ENCODE data around the gene ABTB2.

The ABTB2 gene

DNA sequence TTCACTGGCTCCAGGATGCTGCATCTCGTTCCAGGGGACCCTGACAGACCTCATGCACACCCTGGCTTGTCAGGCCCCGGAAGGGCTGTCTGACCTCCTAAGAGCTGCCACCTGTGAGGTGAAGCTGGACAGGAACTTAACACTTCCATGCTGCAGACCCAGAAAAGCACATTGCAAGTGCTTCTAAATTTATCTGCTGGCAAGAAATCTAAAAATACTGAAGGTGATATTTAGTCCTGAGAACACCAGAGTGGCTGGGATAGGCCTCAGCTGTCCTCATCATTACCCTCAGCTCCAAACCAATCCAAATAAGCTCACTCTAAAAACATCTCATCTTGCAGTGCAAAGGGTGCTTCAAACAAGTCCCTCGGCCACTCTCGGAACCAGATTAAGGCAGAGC, 46.7 kb downstream of the ABTB2 start:
- DNase-seq = no peak

DNA sequence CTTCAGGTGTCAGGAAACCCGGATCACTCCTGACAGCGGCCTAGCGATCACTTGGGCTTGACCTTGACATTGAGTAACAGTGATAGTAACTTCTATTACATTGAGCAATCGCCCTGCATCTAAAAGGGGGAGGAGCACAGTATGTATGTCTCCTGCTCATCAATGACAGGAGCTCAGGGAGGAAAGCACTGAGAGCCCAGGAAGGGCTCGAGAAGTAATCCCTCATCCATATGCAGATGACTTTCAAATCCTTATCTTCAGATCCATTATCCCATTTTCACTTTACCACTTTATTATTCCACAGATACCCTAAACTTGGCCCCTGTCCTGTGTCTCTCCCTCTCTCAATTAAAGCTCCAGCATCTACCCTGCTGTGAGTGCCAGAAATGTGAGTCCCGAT, 47.8 kb downstream of the ABTB2 start:
- DNase-seq = no peak

DNA sequence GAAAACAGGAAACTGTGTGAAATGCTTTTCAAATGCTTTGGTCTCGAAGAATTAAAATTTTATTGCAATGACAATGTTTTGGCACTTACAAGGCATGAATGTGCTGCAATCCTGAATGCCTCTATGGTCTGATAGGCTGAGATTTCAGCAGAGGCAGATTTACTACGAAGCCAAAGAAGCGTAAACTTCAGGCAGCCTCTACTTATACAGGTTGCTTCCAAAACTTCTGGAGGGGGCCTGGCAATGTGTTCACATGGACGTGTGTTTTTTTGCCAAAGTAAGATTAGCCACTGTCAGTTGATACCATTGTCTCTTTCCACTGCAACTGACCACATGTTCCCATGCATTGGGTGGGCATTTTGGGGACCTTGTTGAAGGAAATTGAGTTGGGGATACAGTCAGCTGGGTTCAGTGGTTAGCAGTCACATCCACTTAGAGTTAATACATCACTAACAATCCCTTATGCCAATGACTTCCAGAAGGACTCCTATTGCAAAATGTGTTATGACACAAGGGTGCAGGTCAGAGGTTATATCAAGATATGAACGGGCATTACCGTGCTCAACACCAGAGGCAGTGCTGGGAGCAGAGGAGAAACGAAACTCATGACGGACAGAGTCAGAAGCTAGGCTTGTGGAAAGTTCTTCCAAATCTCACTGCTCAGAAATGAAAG, 48.8 kb downstream of the ABTB2 start:
- no peak for DNase-seq

DNA sequence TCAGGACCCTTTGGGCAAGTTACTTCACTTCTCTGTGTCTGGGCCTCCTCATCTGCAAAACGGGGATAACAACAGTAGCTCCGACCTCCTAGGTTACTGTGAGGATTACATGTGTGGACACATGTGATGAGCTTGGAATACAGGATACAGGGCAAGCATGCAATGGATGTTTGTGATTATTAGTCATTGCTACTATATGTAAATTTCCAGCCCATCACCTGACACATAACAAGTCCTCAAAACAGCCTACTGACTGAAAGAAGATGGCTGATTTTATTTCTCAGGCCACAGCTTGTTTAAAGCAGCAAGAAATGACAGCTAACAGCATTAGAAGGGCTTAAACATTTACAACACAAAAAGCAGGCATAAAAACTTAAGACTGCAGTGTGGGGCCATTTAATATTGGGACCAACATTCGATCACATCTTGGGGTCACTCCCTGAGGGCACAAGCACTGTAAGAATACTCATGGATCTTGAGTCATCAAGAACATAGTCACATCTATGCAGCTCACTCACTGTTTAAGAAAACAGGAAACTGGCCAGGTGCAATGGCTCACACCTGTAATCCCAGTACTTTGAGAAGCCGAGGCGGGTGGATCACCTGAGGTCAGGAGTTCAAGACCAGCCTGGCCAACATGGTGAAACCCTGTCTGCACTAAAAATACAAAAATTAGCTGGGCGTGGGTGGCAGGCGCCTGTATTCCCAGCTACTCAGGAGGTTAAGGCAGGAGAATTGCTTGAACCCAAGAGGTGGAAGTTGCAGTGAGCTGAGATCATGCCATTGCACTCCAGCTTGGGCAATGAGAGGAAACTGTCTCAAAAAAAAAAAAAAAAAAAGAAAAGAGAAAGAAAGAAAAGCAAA, 49.5 kb downstream of the ABTB2 start:
- DNase-seq = no peak

DNA sequence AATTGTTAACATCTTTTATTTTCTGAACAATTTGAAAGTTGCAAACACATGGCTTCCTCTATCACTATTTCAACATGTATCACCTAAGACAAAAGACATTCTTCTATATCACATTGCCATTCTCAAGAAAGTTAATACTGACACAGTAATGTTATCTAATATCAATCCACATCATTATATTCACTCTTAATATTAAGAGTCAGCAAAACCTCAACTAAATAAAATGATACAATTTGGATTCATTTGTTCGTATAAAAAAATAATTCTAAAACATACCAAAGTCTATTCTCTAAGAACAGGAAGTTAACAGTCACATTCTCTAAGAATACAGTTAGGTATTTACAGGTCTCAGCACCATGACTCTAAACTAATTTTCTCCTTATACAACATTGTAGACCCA, 52.0 kb downstream of the ABTB2 start:
- DNase-seq = no peak

DNA sequence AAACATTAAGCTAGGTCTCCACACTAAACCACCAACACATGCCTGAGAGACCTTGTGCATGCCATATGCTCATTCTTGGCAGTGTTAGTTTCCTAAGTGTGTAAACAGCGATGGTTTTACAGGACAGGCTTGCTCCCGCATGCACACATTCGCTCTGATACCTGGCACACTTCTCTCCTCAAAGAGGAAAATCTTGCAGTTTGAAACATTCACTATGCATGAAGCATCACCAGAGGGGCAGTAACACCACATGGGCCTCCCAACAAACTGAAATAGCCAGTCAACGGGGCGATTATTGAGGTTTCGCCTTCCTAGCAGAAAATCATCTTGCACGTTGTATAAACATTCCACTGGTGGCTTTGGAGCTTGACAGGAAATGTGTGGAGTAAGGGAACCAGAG, 52.6 kb downstream of the ABTB2 start:
- DNase-seq = no peak

DNA sequence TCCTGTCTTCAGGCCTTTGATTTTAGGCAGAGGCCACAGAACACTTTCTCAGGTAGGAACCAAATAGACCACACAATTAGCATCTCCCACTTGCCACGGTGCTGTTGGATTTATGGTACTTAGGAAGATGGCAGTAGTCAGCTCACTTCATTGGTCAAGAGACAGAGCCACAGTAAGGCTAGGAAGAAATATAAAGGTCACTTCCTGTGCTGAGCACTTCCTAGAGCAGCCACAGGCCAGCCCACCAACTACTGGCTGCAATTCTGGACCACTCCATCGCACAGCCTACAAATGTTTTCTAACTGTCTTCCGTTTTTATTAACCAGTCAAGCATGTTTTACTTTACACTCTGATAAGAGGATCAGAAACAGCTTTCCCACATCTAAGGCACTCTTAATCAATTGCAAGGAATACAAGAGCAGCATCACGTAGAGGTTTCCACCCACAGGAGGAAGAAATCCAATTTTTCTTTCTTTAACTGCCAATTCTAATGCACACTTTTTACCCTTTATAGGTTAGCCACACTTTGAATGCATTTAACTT, 54.7 kb downstream of the ABTB2 start:
- no peak for DNase-seq

DNA sequence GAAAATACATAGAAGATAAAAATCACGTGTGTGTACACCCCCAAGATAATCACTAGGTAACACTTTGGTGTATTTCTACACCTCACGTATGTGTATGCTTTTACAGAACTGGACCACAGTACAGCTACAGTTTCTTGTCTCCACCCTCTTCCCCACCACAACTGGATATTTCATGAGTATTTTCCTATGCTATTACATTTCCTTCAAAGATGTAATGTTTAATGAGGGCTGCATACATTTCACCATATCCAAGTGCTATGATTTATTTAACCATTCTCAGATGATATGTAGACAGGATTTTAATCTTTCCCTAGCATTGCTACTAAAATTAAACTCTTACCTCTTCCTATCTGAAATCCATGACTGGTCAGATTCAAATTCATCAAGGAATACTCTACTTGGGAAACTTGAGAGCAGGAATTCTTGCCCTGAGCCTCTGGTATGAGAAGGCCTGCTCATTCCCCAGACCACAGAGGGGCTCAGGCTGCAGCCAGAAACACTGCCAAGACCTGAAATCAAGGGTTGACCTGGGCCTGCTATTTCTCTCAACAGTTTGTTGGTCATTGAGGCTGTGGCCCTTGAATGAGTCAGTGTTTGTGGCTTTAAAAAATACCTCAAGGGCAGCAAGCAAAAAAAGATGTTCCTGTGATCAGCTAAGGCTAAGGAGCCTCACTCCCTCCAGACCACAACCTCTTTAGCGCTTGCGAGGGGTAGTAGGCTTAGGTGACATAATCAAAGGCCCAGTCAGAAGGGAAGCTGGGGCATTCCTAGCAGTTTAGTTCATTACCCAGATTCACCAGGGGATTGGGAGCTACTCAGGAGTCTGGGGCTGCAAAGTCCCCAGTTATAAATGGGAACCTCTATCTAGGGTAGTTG, 55.5 kb downstream of the ABTB2 start:
- DNase-seq = no peak

DNA sequence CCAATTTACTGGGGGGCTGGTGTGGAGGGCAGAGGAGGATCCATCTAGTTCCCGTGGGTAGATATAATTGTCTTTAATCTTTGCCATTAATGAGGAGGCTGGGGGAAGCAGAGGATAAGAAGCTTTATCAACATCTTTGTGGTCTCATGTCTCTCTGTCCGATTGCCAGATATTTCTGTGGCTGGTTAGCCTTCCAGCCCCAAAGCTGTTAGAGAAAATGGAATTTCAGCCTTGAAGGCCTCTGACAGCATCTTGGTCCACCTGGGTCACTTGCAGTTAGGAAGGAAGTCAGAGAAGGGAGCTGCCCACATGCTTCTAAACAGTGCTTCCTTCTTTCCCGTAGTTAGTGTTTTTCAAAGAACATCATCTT, 56.9 kb downstream of the ABTB2 start:
- DNase-seq = no peak

DNA sequence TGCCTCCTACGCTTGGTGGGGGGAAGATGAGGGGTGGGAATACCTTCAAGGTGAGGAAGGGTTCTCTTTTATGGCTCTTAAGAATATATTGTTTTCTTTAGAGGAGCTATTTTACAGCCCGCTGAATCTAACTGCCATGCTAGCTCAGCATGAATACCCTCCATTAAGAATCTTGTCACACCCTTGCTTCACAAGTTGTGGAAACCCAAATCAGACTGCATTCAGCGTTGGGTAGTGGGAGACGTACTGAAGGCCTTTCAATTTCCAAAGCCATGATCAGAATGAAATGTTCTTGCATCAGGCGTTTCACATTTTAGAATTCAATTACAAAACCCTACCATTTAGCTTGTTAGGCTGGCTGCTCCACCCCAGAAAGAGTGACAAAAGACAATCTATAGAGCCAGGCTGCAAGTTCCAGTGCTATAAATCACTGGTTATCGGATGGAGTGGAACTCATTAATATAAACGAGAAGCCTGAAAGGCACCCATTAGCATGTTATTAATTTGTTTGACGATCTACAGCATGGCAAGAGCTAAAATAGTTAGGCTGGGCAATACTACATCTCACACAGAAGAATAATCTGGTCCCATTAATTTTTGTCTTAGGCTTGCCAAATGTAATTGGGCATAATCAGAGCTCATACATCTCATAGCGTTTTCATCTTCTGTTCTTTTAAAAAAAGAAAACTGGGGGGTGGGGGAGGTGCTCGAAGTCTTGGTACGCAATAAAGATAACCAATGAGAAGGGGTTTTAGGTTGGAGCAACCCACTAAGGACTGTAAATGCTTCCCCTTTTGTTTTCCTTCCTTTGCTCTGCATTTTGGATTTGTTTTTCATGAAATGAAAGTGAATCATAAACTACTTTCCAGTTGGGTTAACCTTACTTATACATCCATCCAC, 57.5 kb downstream of the ABTB2 start:
- DNase-seq = no peak

DNA sequence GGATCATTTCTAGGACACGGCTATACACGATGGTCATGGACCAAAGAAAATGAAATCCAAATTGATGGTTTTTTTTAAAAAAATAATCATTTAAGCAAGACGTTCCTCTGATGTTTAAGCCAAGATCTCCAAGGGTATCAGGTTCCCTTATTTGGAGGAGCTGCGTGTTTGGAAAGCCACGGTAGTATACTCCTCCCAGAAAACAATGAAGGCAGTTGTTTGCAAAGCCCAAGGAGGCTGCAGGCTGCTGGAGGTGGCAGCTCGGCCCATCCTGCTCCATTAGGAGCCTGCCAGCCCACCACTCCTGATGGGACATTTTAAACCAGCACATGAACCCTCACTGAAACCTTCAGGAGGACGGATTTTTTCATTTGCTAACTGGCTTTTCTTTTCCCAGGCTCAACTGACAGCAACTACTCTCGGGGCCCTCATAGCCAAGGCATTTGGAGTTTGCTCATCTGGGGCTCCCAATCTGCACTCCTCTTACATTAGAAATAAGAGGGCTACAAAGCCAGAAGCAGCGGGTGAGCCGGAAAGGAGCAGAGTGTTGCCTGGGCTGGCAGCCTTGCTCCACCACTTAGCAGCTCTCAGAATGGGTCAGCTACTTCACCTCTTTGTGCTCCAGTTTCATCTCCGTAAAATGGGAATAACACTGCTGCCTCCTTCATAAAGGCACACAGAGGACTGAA, 58.4 kb downstream of the ABTB2 start:
- no peak for DNase-seq

DNA sequence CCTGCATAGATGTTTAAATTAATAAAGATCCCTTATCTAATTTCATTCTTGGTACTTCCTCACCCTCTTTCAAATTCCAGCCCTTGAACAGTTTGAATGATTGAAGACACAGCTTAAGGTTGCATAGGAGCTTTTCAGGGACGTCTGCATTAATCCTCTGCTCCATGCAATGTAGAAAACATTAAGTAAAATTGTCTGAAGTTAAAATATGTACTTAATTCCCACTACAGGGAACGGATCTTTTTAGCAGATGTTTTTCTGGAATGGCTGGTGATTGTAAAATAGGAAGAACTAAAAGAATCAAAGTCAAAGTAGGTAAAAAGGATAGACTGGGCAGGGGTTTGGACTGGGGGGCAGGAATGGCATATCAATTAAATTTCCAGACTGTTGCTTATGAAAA, 58.9 kb downstream of the ABTB2 start:
- no peak for DNase-seq

DNA sequence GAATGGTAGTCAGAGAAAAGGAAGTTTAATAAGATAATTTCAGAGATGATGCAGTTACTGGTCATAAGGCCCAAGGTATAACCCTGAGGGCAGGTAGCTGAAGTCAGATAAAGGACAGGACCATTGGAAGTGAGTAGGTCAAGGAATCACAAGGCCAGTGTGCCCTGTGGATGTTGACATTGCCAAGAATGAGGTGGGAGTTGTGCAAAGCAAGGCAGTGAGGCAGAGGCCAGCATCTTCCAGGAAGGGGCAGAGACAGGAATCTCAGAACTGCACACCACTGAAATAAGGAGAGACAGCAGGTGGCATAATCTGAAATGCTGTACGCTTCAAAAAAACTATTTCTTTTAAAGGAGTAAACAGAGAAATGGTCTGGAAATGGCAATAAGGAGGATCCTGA, 61.4 kb downstream of the ABTB2 start:
- no peak for DNase-seq

DNA sequence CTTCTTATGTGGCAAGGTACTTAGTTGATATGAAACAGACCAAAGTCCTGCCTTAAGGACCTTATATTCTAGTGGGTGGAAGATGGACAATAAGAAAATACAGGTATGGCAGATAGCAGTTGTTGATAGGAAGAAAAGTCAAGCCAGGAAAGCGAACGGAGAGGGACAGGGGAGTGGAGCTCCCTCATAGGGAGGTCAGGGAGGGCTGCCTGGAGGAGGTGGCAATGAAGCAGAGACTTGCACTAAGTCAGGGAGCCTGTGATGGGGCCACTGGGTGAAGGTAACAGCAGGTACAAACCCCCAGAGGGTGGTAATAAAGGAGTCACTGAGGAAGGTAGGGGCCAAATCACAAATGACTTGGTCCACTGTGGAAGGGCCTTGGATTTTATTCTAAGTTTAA, 65.3 kb downstream of the ABTB2 start:
- DNase-seq = no peak

DNA sequence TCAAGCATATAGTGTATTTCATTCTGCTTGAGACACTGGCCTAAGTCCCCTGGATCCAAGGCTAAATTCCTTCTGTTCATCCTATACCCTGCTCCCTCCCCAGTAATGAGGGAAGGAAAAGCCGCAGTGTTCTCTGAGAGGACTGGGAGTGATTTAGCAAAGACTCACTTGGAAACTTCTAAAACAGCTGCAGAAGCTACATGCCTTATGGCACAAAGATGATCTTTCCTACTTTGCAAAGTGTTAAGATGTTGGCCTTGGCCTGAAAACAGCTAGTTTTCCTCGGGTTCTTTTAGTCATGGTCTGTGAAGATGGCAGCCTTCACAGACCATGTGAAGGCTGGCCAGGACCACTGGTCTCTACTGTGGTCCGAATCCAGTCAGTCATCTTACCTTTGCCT, 65.7 kb downstream of the ABTB2 start:
- DNase-seq = no peak

DNA sequence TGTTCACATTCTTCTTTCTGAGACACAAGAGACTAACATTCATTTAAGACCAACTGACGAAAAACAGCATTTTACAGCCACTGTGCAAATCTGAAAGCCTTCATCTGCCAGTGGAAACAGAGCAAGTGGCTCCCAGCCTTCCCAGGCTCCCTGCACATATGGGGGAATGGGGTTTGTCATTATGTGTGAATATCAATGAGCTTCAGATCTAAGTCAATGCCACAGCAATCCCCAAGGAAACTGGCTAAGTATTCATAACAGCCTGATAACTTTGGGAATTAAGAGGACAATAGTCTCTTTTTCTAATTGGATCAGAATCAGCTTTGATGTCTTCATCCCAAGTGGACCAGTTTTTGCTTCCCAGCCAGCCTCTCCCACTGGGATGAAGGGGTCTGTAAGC, 66.9 kb downstream of the ABTB2 start:
- DNase-seq = no peak

DNA sequence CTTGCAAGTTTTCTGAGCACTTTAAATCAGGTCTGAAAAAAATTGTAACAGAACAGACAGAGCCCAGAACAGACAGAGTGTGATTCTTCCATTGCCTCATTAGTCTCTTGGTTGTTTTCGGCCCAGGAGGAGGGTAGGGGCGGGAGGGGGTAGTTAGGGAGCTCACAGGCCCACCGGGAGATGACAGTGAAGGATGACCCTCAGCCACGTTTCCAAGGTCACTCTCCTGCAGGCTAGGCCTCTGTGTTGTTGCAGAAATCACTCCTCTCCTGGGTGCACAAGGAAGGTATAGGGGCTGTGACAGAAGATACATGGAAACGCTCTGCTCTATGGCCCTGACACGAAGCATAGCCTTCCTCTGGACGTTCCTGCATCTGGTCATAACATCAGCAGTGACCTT, 69.3 kb downstream of the ABTB2 start:
- no peak for DNase-seq

DNA sequence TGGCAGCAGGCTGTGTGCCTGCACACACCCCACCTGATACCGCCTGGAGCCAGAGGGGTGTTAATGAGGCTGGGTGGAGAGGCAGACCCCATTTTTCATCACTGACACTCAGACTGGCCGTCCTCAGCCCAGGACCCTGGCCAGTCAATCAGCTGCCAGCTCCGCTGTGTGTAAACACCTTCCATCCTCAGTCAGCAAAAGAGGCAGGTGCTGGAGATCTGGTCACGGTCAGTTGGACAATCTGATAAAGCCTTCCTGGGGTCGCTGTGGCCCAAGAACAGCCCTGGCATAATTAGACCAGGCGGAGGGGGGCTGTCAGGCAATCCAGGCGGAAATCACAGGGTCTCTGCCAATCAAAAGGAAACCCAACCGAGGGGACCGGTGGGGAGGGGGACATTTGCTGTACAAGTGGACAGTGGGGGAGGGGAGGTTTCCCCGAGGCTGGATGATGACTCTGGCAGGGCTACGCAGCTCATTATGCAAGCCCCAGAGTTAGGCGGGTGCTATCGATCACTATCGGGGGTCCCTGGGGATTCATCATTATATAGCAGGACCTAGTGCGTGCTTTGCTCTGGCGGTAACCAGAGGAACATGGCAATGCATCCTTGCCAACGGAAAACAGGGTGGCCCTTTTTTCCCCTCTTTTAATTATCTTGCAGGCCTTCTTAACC, 72.9 kb downstream of the ABTB2 start:
- no peak for DNase-seq

DNA sequence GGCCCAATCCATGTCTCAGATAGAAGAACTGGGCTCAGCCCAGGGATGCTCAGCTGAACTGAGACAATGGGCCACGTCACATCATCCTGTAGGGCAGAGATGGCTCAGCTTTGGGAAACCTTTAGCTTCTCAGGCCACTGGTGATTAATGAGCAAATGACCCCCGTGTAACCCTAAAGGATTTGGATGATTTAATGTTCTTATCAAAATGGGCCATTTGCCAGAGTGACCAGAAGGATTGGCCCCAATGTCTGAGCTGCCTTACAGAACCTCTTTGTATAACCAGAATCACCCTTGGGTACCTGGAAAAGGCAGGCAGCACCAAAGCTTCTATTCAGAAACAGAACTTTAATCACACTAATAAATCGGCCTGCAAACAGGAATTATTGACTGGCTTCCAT, 73.7 kb downstream of the ABTB2 start:
- DNase-seq = no peak

DNA sequence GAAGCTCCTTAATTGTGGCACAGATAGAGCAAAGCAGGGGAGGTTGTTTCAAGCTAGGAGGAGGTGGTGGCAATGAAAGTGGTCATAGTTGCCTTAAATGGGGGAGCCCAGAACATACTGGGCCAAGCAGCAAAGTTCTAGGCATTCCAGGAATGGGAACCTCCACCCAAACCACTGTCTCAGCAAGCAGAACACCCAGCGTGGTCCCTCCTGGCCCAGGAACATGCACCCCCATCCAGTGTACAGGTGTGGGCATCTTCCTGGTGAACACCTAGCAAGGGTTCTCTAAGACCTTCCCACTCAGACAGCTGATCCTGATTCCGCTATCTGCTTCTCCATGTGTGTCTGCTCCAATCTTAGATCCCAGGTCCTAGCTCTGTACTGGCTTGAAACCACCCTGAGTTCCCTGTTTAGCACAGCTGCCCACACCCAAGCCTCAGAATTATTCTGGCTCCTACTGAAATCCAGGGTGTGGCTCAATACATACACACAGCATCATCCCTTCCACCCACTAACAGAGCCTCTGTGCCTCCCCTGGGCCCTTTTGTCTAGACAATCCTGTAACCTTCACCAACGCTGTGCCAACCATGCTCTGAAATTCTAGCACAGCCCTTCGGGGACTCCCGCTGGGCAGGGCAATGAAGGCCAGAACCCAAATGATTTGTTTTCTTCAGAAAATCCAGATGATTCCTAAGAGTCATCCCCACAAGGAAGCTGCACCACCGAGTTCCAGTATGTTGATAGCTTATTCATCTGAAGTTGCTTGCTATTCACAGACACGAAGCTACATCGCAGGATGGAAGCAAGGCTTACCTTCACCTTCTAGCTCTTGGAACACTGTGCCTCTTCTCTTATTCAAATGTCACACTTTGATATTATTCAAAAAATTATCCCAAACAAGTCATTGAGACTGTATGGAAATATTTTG, 76.6 kb downstream of the ABTB2 start:
- DNase-seq = no peak

Measured in NCI-H187 (cell line).